GM19351 (cell line): ENCODE data around the gene HHATL.

Source experiments
- ATAC-seq: cut with Tn5 transposase; IDR thresholded peaks from one replicate; pipeline ENCODE4 v1.9.1; 2021; ENCODE audit warnings: mild to moderate bottlenecking, moderate library complexity; ENCODE audit not compliant: unreplicated experiment

HHATL gene

DNA sequence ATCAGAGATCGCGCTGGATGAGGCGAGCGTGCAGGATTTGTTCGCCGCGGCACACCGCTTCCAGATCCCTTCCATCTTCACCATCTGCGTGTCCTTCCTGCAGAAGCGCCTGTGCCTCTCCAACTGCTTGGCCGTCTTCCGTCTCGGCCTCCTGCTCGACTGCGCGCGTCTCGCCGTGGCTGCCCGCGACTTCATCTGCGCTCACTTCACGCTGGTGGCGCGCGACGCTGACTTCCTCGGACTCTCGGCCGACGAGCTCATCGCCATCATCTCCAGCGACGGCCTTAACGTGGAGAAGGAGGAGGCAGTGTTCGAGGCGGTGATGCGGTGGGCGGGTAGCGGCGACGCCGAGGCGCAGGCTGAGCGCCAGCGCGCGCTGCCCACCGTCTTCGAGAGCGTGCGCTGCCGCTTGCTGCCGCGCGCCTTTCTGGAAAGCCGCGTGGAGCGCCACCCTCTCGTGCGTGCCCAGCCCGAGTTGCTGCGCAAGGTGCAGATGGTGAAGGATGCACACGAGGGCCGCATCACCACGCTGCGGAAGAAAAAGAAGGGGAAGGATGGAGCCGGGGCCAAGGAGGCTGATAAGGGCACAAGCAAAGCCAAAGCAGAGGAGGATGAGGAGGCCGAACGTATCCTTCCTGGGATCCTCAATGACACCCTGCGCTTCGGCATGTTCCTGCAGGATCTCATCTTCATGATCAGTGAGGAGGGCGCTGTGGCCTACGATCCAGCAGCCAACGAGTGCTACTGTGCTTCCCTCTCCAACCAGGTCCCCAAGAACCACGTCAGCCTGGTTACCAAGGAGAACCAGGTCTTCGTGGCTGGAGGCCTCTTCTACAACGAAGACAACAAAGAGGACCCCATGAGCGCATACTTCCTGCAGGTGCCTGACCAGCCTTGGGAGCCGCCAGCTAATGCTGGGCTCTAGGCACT, 16.4 kb downstream of the HHATL start:
- ATAC-seq: no peak

DNA sequence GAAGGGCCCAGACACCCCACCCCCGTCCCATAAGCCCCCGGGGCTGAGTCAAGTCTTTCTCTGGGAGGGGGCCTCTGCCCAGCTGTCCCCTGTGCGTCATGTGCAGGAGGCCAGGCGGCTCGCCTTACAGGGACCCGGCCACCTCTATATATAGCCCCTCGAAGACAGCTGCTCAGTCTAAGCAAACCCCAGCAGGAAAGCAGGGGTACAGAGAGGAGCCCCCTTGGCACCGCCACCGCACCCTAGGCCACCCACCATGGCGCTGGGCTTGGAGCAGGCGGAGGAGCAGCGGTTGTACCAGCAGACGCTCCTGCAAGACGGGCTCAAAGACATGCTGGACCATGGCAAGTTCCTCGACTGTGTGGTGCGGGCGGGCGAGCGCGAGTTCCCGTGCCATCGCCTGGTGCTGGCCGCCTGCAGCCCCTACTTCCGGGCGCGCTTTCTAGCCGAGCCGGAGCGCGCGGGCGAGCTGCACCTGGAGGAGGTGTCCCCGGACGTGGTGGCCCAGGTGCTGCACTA, 17.2 kb downstream of the HHATL start, which contains the start of gene KLHL40:
TSS of gene KLHL40 (plus strand) at position 175 of the 519 bp plus-strand sequence. CDS start at position 257, 82 bp downstream.
- ATAC-seq: no peak

DNA sequence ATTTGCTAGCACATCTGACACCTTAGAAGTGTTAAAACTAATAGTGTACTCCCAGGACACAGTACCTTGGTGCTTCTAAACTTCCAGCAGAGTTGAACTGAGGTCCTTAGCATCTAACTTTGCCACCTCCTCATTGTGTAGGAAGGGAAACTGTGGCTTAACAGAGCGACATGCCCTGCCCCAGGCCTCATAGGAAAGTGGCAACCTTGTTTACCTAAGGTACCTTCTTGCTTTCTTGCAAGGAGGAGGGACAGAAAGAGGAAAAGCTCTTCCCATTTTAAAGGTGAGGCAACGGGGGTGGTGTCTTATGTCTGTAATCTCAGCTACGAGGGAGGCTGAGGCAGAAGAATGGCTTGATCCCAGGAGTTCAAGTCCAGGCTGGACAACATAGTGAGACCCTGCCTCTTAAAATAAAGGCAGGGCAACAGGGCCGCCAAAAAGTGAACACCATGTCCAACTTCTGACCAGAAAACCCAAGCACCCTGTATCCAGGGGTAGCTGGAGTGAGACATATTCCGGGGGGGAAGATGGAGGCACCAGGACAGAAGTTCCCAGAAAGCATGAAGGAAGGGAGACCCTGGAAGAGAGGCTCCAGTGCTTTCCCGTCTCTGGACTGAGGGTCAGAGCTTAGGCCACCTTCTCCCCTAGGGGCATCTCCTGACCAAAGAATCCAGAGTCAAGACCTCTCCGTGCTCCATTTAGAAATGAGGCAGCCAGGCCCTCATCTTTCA, 17.8 kb downstream of the HHATL start:
- no peak for ATAC-seq

DNA sequence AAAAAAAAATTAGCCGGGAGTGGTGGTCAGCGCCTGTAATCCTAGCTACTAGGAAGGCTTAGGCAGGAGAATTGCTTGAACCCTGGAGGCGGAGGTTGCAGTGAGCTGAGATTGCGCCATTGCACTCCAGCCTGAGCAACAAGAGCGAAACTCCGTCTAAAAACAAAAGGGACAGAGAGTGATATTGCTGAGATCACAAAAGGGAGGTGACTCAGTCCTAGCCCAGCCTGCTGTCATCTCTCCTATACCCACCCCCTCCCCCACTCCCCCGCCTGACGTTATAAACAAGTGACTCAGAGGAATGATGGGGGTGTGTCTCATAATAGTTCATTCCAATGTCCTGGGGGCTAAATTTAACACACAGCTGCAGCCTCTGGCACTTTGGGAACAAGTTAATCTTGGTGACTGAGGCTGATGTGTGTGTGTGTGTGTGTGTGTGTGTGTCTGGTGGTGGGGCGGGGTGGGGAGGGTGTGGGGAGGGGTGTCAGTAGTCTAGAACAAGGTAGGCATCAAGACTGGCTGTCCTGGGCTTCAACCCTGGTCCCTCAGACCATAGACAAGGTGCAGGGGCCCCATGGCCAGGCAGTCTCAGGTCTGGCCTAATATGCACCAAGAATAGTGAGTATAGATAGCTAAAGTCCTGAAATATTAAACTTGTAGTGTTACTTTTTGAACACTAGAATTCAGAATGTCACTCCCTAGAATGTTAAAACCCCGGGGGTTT, 18.6 kb downstream of the HHATL start:
- ATAC-seq: no peak

DNA sequence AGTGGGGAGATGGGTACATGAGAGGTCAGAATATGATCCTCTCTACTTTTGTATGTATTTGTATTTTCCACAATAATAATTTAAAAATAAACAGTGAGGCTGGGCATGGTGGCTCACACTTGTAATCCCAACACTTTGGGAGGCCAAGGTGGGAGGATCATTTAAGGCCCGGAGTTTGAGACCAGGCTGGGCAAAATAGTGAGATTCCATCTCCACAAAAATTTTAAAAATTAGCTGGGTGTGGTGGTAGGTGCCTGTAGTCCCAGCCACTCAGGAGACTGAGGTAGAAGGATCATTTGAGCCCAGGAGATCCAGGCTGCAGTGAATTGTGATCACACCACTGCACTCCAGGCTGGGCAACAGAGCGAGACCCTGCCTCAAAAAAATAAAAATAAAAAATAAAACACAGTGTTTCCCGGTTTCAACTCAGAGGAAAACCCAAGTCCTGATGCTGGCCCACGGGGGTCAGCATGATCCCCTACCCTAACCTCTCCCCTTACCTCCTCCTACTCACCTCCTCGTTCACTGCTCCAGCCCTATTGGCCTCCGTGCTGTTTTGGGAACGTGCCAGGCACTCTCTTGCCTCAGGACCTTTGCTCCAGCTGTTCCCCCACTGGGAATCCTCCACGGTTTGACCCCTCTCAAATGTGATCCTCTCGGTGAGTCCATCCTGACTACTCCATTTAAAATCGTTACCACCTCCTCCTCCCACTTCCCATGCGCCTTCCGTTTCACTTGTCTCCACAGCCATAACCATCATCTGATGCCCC, 20.1 kb downstream of the HHATL start:
- no peak for ATAC-seq

DNA sequence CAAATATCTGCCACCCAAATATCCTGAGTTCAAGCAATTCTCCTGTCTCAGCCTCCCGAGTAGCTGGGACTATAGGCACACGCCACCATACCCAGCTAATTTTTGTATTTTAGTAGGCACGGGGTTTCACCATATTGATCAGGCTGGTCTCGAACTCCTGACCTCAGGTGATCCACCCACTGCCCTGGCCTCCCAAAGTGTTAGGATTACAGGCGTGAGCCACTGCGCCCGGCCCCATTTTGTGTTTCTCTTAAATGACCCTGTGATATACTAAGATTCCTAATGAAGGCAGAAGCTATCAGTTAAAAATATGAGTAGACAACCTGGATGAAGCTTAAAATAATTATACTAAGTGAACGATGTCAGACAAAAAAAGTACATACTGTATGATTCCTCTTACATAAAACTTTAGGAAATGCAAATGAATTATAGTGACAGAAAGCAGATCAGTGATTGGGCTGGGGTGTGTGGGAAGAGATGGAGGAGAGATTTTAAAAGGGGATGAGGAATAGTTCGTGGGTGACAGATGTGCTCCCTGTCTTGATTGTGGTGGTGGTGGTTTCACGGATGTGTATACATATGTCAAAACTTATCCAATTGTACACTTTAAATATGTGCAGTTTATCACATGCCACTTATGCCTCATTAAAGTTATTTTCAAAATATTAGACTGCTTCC, 21.1 kb downstream of the HHATL start:
- no peak for ATAC-seq

DNA sequence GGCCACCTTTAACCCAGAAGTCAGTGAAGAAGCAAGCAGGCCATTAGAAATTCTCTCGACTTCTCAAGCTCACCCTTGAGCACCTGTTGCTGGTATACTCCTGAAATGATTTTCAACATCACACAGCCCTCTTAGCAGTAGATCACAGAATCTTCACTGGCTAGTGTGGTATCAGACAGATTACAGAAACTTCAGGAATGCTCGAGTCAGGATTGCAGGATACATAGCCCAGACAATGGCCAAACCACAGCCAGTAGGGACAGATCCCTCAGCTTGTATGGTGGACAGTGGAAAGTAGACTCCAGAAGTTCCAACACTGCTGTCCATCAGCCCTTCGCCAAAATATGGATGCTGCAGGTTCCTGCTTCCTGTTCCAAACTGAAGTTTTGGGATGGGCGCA, 21.8 kb downstream of the HHATL start:
- no peak for ATAC-seq

DNA sequence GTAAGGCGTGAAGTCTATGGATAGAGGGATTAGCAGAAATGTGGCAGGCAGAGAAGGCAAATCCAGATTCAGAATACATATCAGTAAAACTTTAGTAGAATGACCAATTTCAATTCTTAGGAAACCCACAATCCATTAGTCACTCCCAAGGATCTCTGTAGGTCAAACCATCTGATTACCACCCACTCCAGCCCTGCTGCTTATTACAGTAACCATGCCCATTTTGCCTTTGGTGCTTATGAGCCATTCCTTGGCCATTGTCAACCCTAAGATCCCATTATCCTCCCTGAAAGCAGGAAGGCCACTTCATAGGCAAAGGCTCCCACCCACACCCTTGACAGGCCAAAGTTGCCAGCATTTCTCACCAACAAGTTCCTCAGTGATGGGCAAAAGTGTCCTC, 22.3 kb downstream of the HHATL start:
- no peak for ATAC-seq

DNA sequence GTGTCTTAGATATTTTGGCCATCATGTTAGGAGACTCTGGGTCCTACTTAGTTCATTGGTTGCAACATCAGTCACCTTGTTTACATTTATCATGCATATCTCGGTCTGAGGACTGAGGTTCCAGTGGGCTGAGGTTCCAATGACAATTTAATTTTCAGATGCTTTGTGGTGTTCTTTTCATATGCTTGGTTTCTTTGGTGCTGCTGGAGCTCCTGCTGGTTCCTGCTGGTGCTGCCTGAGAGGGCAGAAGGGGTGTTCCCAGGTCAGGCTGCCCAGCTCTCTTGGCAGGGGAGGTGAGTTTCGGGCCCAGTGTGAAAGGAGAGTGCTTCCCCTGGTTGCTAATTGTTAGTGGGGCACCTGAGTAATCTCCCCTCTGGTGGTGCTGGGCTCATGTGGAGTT, 24.2 kb downstream of the HHATL start:
- ATAC-seq: no peak

DNA sequence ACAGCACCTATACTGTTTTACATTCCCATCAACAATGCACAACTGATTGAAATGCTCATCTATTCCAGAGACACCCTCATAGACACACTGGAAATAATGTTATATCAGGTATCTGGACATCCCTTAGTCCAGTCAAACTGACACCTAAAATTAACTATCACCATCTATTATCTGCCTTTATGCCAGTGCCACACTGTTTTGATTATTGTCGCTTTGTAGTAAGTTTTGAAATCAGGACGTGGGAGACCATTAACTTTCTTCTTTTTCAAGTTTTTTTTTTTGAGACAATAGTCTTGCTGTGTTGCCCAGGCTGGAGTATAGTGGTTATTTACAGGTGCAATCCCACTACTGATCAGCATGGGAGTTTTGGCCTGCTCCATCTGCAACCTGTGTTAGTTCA, 26.7 kb downstream of the HHATL start:
- ATAC-seq: no peak

DNA sequence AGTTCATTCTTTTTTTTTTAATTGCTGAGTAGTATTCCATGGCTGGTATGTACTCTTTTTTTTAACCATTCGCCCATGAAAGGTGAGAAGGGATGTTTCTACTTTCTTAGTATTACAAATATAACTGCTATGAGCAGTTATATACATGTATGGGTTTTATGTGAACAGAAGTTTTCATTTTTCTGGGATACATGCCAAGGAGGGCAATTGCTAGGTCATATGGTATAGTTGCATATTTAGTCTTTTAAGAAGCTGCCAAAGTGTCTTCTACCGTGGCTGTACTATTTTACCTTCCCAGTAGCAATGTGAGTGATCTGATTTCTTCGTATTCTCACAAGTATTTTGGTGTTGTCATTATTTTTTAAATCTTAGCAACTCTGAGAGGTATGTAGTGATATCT, 28.5 kb downstream of the HHATL start:
- ATAC-seq: no peak

DNA sequence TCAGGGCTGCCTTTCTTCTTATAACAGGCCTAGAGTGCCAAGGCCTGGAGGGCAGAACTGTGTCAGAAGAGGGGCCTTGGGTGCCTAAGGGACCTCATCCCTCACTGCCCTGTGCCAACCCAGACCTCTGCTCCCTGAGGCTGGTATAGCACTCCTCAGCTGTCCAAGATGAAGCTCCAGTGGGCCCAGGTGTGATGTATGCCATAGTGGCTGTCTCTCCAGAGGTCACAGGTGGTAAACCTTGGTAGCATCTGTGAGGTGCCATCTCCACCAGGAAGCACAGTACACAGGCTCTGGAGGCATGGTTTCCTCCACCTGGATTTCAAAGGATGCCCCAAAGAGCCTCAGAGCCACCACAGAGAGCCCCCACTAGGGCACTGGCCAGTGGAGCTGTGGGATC, 29.5 kb downstream of the HHATL start:
- ATAC-seq: no peak

DNA sequence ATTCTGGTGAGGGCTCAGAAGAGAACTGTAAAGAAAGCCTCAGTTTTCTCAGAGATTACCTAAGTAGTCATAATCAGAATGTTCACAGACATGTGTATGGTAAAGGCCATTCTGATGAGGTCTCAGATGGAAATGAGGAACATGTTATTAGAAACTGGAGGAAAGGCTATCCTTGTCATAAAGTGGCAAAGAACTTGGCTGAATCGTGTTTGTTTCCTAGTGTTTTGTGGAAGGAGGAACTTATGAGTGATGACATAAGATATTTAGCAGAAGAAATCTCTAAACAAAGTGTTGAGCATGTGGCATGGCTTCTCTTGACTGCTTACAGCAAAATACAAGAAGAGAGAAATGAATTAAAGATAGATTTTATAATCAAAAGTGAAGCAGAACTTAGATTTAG, 30.1 kb downstream of the HHATL start:
- ATAC-seq: no peak

DNA sequence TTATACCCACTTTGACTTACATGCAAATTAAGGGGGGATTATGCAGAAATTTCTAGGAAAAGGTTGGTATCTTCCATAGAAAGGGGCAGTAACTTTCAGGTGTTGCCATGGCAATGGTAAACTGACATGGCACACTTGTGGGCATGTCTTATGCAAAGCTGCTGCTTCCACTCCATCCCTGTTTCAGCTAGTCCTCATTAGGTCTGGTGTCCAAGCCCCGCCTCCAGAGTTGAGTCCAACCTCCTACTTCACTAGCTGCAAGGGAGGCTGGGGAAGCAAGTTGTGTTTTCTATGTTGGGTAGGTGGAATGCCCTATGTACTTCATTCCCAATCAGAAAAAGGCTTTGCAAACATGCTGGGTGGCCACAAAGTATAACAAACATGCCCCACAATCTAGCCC, 31.9 kb downstream of the HHATL start:
- no peak for ATAC-seq

DNA sequence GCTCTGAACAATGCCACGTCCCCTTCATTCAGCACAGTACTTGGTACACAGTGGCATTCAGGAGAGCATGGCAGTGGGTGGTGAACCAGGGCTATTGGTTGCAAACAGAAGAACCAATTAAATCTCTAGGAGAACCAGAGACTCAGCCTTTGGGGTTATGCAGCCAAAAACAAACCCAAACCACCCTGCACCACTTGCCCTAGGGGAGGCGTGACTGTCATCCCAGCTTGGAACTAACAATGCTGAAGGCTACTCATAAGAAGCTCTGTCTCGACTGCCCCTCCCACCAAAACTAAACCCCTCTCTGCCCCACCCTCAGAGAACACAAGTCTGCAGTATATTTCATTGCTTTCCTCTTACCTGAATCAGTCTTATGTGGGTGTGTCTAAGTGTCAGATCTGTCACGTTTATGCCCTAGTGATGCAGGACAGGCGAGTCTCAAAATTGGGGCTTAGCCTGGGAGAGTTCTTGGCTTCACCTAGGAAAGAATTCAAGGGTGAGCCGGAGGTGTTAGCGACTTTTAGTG, 32.5 kb downstream of the HHATL start:
- no peak for ATAC-seq

DNA sequence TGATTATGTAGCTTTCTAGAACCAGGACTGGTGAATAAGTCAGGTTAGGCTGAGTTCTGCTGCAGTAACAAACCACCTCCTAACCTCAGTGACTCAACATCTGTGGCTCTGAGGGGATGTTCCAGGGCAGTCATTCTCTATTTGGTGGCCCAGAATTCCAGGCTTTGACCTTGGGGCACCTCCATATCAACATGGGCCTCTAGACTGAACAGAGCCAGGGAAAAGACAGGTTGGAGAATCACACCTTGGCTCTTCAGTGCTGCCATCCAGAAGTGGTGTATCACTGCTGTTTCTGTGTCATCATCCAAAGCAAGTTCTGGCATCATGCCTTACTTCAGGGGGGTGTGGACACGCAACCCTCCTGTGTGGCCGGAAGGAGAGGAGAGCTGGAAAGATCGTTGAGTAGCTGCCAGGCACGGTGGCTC, 33.8 kb downstream of the HHATL start:
- ATAC-seq: no peak

DNA sequence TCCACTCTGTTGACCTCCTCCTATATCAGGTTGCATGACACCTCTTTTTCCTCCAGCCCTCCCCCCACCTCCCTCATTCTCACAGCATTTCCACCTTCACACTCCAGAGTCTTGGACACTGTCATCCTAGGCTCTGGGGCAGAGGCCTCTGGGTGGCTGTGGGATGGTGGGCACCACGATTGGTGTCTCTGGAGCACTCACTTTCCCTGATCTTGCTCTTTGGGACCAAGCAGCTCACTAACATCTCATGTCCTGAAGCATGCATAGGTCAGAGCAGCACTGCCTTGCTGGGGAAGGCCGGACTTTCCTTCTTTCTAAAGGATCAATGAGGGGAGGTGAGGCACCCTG, 34.2 kb downstream of the HHATL start:
- no peak for ATAC-seq

DNA sequence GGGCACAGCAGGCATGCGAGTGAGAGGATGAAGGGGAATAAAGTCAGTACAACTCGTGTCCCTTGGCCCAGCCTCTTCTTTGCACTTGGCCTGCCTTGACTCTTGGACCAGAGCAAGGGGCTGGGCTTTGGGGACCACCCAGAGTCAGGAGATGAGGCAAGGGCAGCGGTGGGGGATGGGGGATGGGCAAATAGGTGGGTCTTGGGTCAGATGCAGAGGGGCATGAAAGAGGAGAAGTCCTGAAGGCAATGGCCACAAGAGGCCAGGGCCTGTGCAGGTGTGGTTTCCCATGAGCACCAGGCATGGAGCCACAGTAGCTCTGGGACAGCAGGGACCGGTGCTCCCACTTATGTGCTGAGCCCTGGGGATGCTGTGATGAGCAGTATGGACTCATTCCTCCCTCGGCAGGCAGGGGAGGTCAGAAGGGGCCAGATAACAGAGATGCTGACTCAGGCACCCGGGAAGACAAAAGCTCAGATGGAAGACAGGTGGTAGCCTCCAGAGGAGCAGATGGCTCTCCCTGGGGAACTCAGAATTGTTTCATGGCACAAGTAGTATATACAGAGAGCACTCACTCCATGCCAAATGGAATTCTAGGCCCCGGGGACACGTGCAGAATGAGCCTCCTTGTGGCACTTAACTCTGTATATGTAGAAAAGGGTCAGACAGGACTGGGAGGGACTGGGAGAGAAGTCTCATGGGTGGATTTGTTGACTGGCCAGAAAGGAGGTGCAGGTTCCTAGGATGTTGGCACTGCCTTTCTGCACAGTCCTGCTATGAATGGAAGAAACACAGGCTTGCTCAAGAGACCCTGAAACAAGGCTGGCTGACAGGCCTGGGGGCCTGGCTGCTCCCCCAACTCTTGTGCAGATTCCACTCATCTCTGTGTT, 34.8 kb downstream of the HHATL start:
- no peak for ATAC-seq

DNA sequence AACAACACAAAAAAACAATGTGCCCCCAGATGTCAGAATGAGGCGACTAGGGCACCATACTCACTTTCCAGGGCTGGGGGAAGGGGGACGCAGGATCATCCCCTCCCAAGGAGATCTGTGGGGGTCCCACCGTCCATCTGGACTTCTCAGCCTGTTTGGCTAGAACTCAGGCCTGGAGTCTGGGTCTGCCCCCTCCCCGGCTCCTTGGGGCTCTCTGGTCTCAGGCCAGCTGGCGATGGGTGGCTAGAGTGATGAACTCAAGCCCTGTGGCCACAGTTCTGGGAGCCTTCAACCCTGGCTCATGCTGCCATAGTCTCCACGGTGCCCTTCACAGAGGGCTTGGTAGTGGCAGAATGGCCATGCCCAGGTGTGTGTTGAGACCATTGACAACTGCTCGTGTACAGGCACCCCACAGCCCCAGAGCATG, 35.5 kb downstream of the HHATL start:
- ATAC-seq: no peak
